SH-SY5Y (cell line): Measurements from ENCODE around the gene ASAP2.

ENCODE experiments used
- GATA2 ChIP-seq: IDR thresholded peaks from 2 replicates; pipeline ENCODE4 v1.6.1; 2011; ENCODE audit warnings: mild to moderate bottlenecking, low read depth, low read length
- GATA3 ChIP-seq: IDR thresholded peaks from 2 replicates; pipeline ENCODE4 v1.6.1; 2011; ENCODE audit warnings: low read depth, mild to moderate bottlenecking, low read length, moderate library complexity

GRCh38 chr2:9232886-9233285 lies 26.3 kb downstream of the ASAP2 start:
- TF ChIP-seq GATA2 (peak; percentile 80), GATA3 (no peak)
